Panc1 (cell line): ENCODE measurements around the gene MYL1. TPM values are rescaled to one million over a fixed set of nuclear protein-coding genes. Genes with fewer than 3 reads are reported as not detected.

Experiments
- ATAC-seq: fragments of 200-7000 bp; cut with Tn5 transposase; 2 replicates; pipeline ENCODE4 v1.9.1; 2020; ENCODE audit warnings: mild to moderate bottlenecking, moderate library complexity
- BruUV-seq: library from RNA; stranded (reverse); fragments of 400-500 nt; replicated peaks from 2 replicates; lab custom pipeline; 2021; lab: Mats Ljungman, UMichigan
- CTCF ChIA-PET: fragments of 300-600 bp; sonication (Branson Sonifier 250); formaldehyde crosslinking; loops from one replicate; lab custom pipeline; 2022; ENCODE audit warnings: antibody characterized with exemption; lab: Charles Lee
- POLR2A ChIA-PET: fragments of 300-600 bp; sonication (Branson Sonifier 250); formaldehyde crosslinking; loops from one replicate; lab custom pipeline; 2022; ENCODE audit warnings: antibody characterized with exemption; lab: Charles Lee
- DNase-seq: peaks from one replicate; pipeline ENCODE4 v3.0.0-alpha.2; 2010; ENCODE audit warnings: low read depth, low spot score
- H3K27ac ChIP-seq: 2 replicates; pipeline ENCODE4 v1.5.1; 2011; ENCODE audit warnings: mild to moderate bottlenecking, low read length, inconsistent platforms
- H3K27me3 ChIP-seq: fragments of 200-500 bp; sonication (Bioruptor generic); 2 replicates; pipeline ENCODE4 v1.6.0; 2014; ENCODE audit warnings: low read length, inconsistent platforms; ENCODE audit not compliant: control insufficient read depth, insufficient read depth
- H3K36me3 ChIP-seq: fragments of 200-500 bp; sonication (Bioruptor generic); 2 replicates; pipeline ENCODE4 v1.5.1; 2014; ENCODE audit warnings: inconsistent platforms, mild to moderate bottlenecking, low read length, moderate library complexity; ENCODE audit not compliant: control insufficient read depth, insufficient read depth
- H3K4me1 ChIP-seq: 2 replicates; pipeline ENCODE4 v1.5.1; 2011; ENCODE audit warnings: inconsistent platforms, mild to moderate bottlenecking, low read length, moderate library complexity; ENCODE audit not compliant: control insufficient read depth, insufficient read depth
- H3K4me3 ChIP-seq, 2 experiments: 2 replicates each; pipeline ENCODE4 v1.5.1; 2011 to 2012; ENCODE audit warnings: low read depth in 2 of 2, low read length in 2 of 2, mild to moderate bottlenecking in 2 of 2, inconsistent platforms in 1 of 2, moderate library complexity in 1 of 2
- H3K9me3 ChIP-seq: fragments of 200-500 bp; sonication (Bioruptor generic); 2 replicates; pipeline ENCODE4 v1.5.1; 2014; ENCODE audit warnings: low read depth, mild to moderate bottlenecking, inconsistent platforms, low read length, moderate library complexity; ENCODE audit not compliant: control insufficient read depth, insufficient read depth
- POLR2AphosphoS5 ChIP-seq: IDR thresholded peaks from 2 replicates; pipeline ENCODE4 v1.6.1; 2012; ENCODE audit warnings: mild to moderate bottlenecking, low read depth, low read length, moderate library complexity
- SIN3A ChIP-seq: IDR thresholded peaks from 2 replicates; pipeline ENCODE4 v1.6.1; 2012; ENCODE audit warnings: low read depth, mild to moderate bottlenecking, low read length, moderate library complexity, borderline replicate concordance; ENCODE audit not compliant: insufficient read depth
- TCF7L2 ChIP-seq: IDR thresholded peaks from 2 replicates; pipeline ENCODE4 v1.6.1; 2011; ENCODE audit warnings: mild to moderate bottlenecking, low read depth, low read length, inconsistent platforms
- in situ Hi-C: cut with HindIII; loops from 2 replicates; pipeline ENCODE4 v1.10.0; 2016; ENCODE audit warnings: low sequenced_read_pairs, low pct_unique_long_range_greater_than_20kb
- intact Hi-C: fragments of 100-400 bp; cut with micrococcal nuclease; formaldehyde crosslinking; loops from one replicate; pipeline ENCODE4 v1.10.0; 2022; ENCODE audit not compliant: unreplicated experiment
- total RNA-seq: library from RNA; stranded (reverse); gene quantifications from one replicate; pipeline ENCODE4 v1.2.1, GENCODE V29; 2021; ENCODE audit not compliant: unreplicated experiment
- TF ChIP-seq, protein P1 (sequence below): fragments of 450-650 bp; IDR thresholded peaks from 2 replicates; pipeline ENCODE4 v1.5.1; 2017; ENCODE audit warnings: mild to moderate bottlenecking
- TF ChIP-seq, protein P2 (sequence below), 2 experiments: IDR thresholded peaks; 2 replicates each; pipeline ENCODE4 v1.6.1; 2011 to 2012; ENCODE audit warnings: low read depth in 2 of 2, control low read depth in 1 of 2, low read length in 1 of 2, mild to moderate bottlenecking in 1 of 2, moderate library complexity in 1 of 2; ENCODE audit not compliant: insufficient read depth in 1 of 2

MYL1 gene
- total RNA-seq, 1 experiment from 2014 or later = not detected

DNA sequence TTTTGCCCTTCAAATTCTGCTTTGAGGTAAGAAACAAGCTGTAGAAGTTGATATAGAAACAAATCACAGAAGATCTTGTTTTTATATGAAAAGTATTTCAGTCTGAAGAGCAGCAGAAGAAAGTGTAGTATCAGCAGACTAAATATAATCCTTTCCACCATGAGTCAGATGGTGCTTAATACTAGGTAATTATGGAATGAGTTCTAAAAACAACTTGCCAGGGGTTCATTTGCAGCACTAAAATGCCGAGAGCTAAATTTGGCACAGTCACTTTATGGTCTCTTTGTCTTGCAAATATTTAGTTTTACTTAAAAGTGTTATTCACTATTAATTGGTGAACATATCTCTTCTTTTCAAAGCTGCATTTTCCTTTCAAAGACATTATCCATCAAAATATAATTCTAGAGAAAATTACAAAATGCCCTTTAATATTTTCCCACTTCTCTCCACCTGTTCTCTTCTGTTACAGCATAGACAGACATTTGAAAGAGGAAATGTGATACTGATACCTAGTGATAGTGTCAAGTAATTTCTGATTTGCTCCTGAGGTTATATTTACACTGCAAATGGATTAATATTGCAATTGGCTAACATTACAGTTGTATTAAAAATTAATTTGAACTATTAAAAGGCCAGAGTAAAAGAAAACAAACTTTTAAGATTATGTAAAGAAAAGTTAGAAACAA lies 5.3 kb downstream of the MYL1 start:
- Histone ChIP-seq H3K4me1 (no peaks in the 10 kb centered on the region), H3K27ac (no peak overlapping the region), H3K27me3 (no peaks in the 10 kb centered on the region), H3K36me3 (no peaks in the 10 kb centered on the region; the same call in 1 of the 2 replicates), H3K9me3 (no peaks in the 10 kb centered on the region), H3K4me3 (no peak overlapping the region)
- BruUV-seq = no TSS peak
- in situ Hi-C loops = no loop called here
- DNase-seq (no peak), ATAC-seq (no peak)
- TF ChIP-seq SIN3A (no peak), TCF7L2 (no peak), POLR2AphosphoS5 (no peak)
- TF ChIP-seq, protein P1, sequence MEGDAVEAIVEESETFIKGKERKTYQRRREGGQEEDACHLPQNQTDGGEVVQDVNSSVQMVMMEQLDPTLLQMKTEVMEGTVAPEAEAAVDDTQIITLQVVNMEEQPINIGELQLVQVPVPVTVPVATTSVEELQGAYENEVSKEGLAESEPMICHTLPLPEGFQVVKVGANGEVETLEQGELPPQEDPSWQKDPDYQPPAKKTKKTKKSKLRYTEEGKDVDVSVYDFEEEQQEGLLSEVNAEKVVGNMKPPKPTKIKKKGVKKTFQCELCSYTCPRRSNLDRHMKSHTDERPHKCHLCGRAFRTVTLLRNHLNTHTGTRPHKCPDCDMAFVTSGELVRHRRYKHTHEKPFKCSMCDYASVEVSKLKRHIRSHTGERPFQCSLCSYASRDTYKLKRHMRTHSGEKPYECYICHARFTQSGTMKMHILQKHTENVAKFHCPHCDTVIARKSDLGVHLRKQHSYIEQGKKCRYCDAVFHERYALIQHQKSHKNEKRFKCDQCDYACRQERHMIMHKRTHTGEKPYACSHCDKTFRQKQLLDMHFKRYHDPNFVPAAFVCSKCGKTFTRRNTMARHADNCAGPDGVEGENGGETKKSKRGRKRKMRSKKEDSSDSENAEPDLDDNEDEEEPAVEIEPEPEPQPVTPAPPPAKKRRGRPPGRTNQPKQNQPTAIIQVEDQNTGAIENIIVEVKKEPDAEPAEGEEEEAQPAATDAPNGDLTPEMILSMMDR = no peak
- TF ChIP-seq, protein P2, sequence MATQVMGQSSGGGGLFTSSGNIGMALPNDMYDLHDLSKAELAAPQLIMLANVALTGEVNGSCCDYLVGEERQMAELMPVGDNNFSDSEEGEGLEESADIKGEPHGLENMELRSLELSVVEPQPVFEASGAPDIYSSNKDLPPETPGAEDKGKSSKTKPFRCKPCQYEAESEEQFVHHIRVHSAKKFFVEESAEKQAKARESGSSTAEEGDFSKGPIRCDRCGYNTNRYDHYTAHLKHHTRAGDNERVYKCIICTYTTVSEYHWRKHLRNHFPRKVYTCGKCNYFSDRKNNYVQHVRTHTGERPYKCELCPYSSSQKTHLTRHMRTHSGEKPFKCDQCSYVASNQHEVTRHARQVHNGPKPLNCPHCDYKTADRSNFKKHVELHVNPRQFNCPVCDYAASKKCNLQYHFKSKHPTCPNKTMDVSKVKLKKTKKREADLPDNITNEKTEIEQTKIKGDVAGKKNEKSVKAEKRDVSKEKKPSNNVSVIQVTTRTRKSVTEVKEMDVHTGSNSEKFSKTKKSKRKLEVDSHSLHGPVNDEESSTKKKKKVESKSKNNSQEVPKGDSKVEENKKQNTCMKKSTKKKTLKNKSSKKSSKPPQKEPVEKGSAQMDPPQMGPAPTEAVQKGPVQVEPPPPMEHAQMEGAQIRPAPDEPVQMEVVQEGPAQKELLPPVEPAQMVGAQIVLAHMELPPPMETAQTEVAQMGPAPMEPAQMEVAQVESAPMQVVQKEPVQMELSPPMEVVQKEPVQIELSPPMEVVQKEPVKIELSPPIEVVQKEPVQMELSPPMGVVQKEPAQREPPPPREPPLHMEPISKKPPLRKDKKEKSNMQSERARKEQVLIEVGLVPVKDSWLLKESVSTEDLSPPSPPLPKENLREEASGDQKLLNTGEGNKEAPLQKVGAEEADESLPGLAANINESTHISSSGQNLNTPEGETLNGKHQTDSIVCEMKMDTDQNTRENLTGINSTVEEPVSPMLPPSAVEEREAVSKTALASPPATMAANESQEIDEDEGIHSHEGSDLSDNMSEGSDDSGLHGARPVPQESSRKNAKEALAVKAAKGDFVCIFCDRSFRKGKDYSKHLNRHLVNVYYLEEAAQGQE (IDR thresholded peaks at IDR 0.05; ENCODE audit: insufficient read depth in 1 of 2, low read depth in 2 of 2, low read length in 1 of 2) = no peak
- CTCF ChIA-PET = no interaction called here
- intact Hi-C loops = no loop called here
- POLR2A ChIA-PET = no interaction called here

DNA sequence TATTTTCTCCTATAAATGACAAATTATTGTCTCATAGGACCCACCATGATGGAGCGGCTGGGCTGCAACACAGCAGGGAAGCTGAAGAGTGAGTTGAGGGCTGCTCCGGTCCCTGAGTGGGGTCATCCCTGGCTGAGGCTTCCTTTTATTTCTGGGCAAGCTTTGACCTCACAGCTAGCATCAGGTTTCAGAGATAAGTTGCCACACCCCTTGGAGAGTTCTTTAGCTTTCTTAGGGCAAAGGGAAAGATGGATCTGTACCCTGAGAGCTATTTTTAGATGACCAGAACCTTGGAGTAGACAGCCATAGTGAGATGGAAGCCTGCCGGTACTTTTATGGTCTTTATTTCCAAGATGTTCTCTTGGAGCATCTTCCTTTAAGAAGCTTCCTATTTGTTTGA lies 11.5 kb downstream of the MYL1 start:
- Histone ChIP-seq H3K27ac (no peak overlapping the region), H3K9me3 (no peaks in the 10 kb centered on the region), H3K4me3 (no peak overlapping the region), H3K4me1 (no peaks in the 10 kb centered on the region), H3K36me3 (no peaks in the 10 kb centered on the region), H3K27me3 (no peaks in the 10 kb centered on the region)
- no TSS peak for BruUV-seq
- ATAC-seq (no peak), DNase-seq (no peak)
- in situ Hi-C loops = no loop called here
- intact Hi-C loops = no loop called here
- POLR2A ChIA-PET = no interaction called here
- TF ChIP-seq TCF7L2 (no peak), POLR2AphosphoS5 (no peak), SIN3A (no peak)
- TF ChIP-seq, protein P2 (IDR thresholded peaks at IDR 0.05; ENCODE audit: insufficient read depth in 1 of 2, low read depth in 2 of 2, low read length in 1 of 2) = no peak
- TF ChIP-seq, protein P1 = no peak
- CTCF ChIA-PET = no interaction called here
